GM12873 (cell line): ENCODE measurements around the gene SUSD6.

Source experiments
- CTCF ChIP-seq: IDR thresholded peaks from 2 replicates; pipeline ENCODE4 v1.5.1; 2012; ENCODE audit warnings: low read depth, mild to moderate bottlenecking, moderate library complexity, low read length, control low read depth; ENCODE audit not compliant: insufficient read depth; ENCODE audit errors: missing control alignments

Gene SUSD6

GRCh38 chr14:69760810-69761209, 149.4 kb downstream of the SUSD6 start:
- no peak for TF ChIP-seq CTCF

- no peak for TF ChIP-seq CTCF
These were observed 152.5 kb downstream of the SUSD6 start for GRCh38 chr14:69763761-69764510.
